Sigmoid colon (tissue), 4 donors: ENCODE measurements around the gene INPP5E.

Experiments used
- EP300 ChIP-seq, 4 donors: sonication (generic); formaldehyde crosslinking; IDR thresholded peaks; one replicate each; pipeline ENCODE4 v1.6.1; 2017; ENCODE audit warnings: antibody characterized with exemption in 4 of 4
- POLR2A ChIP-seq, 2 donors: fragments of 450-650 bp; IDR thresholded peaks; one replicate each; pipeline ENCODE4 v1.6.1; 2016; ENCODE audit warnings: antibody characterized with exemption in 2 of 2, mild to moderate bottlenecking in 2 of 2, moderate library complexity in 2 of 2
- TF ChIP-seq, protein P1 (sequence below), 4 experiments: fragments of 450-650 bp in 3 of 4; fragments of 200-600 bp in 1 of 4; IDR thresholded peaks; one replicate each; pipeline ENCODE4 v1.5.1; 2016 to 2019; ENCODE audit warnings: antibody characterized with exemption in 4 of 4, mild to moderate bottlenecking in 3 of 4, moderate library complexity in 2 of 4

DNA sequence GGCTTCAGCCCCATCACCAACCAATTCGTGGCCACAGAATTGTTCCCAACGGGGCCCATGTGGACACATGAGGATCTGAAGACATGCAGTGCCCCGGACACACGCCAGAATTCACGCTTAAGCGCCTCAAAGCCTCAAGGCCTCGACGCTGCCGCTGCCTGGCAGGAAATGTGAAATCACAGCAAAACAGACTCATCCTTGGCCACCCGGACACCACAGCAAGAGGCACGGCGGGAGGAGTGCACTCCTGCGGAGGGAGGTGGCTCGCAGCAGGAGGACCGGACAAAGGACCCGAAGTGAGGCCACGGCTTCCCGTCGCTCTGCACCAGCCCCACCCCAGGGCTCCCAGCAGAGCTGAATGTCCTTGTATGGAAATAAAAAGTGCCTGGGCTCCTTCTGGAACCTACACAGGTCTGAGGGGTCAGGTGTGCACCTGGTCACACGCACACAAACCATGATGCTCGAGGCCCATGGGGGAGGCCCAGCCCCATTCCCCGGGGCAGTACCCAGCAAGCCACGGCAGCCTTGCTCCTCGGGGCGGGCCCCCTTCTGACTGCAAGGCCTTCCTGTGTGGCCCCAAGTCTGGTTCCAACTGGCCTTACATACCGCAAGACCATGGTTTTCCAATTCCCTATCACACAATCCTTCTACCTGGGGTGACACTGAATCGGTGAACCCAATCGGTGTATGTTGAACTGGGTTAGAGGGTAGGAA is 33.2 kb upstream of the INPP5E start:
- TF ChIP-seq, protein P1, sequence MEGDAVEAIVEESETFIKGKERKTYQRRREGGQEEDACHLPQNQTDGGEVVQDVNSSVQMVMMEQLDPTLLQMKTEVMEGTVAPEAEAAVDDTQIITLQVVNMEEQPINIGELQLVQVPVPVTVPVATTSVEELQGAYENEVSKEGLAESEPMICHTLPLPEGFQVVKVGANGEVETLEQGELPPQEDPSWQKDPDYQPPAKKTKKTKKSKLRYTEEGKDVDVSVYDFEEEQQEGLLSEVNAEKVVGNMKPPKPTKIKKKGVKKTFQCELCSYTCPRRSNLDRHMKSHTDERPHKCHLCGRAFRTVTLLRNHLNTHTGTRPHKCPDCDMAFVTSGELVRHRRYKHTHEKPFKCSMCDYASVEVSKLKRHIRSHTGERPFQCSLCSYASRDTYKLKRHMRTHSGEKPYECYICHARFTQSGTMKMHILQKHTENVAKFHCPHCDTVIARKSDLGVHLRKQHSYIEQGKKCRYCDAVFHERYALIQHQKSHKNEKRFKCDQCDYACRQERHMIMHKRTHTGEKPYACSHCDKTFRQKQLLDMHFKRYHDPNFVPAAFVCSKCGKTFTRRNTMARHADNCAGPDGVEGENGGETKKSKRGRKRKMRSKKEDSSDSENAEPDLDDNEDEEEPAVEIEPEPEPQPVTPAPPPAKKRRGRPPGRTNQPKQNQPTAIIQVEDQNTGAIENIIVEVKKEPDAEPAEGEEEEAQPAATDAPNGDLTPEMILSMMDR (IDR thresholded peaks at IDR 0.05), result no peak
- no peak for TF ChIP-seq EP300 (IDR thresholded peaks at IDR 0.05)
- TF ChIP-seq POLR2A (IDR thresholded peaks at IDR 0.05), result no peak
